ENCODE measurements around the gene LRRC4. TPM values are rescaled to one million over a fixed set of nuclear protein-coding genes. Genes with fewer than 3 reads are reported as not detected.

LRRC4 gene
- polyA plus RNA-seq, 1 of the 3 experiments (the other 2 are of a cell fraction), result 0.44 TPM

GRCh38 chr7:127983804-127984332 is 47.4 kb downstream of the LRRC4 start:
- Histone ChIP-seq H3K9me2 (no peaks in the 10 kb centered on the region), H3K79me2 (ENCODE audit: insufficient read depth) (no peaks in the 10 kb centered on the region; the same call in 1 of the 2 replicates), H3K9ac (no peak overlapping the region), H4K20me1 (ENCODE audit: insufficient read depth) (0 out of 2 replicates have a peak, but pooled peaks cover 3% of the 10 kb centered on the region), H3K27me3 (ENCODE audit: insufficient read depth) (no peaks in the 10 kb centered on the region), H3K4me2 (no peak overlapping the region), H3F3A (replicated peaks; ENCODE audit: insufficient read depth) (peaks cover 8% of the 10 kb centered on the region), H3K4me3 (ENCODE audit: low read depth in 2 of 2, low read length in 1 of 2) (no peak overlapping the region), H3K36me3 (replicated peaks in 1 of 2; ENCODE audit: control insufficient read depth in 1 of 2, insufficient read depth in 2 of 2, low read length in 1 of 2) (peaks cover 0 to 8% of the 10 kb centered on the region in 2 experiments), H2AFZ (ENCODE audit: low read depth) (no peak overlapping the region), H3K27ac (ENCODE audit: low read depth in 2 of 2, low read length in 1 of 2) (no peak overlapping the region), H3K9me3 (no peaks in the 10 kb centered on the region), H3K4me1 (ENCODE audit: control insufficient read depth in 1 of 2, insufficient read depth in 2 of 2, low read depth in 1 of 2, low read length in 1 of 2) (peaks cover 0 to 12% of the 10 kb centered on the region in 2 experiments; a peak in 1 of 4 replicates)
- ChIA-PET CTCF (interaction anchor here (0.9 to 1.5 kb wide), 3 partner anchors 10 to 12 kb away, joined by 3 to 4 read pairs (median 3); no protein-coding TSS in a partner anchor), POLR2A (no interaction called here)
- no peak for DNase-seq
- TF ChIP-seq EZH2phosphoT487 (IDR thresholded peaks at IDR 0.05; ENCODE audit: borderline replicate concordance, low read depth), result no peak
- TF ChIP-seq FOSL2 (IDR thresholded peaks at IDR 0.05; ENCODE audit: borderline replicate concordance, low read depth), result no peak
- TF ChIP-seq TAF1 (IDR thresholded peaks at IDR 0.05; ENCODE audit: borderline replicate concordance, low read depth, low read length), result no peak
- no peak for TF ChIP-seq MXI1 (IDR thresholded peaks at IDR 0.05; ENCODE audit: low read depth, low read length)
- TF ChIP-seq TEAD4 (IDR thresholded peaks at IDR 0.05; ENCODE audit: borderline replicate concordance, insufficient read depth), result no peak
- no peak for TF ChIP-seq CTCF (IDR thresholded peaks at IDR 0.05)
- TF ChIP-seq RFX5 (IDR thresholded peaks at IDR 0.05; ENCODE audit: low read length), result no peak
- WGBS (ENCODE audit: low lambda C conversion rate), result 91% methylated on average over 5 of the region's 5 CpGs

GRCh38 chr7:127981965-127982364 is 49.3 kb downstream of the LRRC4 start:
- no peaks in the 10 kb centered on the region for H4K20me1 ChIP-seq (ENCODE audit: insufficient read depth)

More at GRCh38 chr7:127981965-127982364, 49.3 kb downstream of the LRRC4 start:
- H3K4me1 ChIP-seq (ENCODE audit: control insufficient read depth in 1 of 2, insufficient read depth in 2 of 2, low read depth in 1 of 2, low read length in 1 of 2), result peaks cover 0 to 9% of the 10 kb centered on the region in 2 experiments; a peak in 1 of 4 replicates
- 97% methylated on average over 4 of the region's 4 CpGs for WGBS (ENCODE audit: low lambda C conversion rate)
- H3K9me3 ChIP-seq, result no peaks in the 10 kb centered on the region
- peaks cover 8% of the 10 kb centered on the region for H3F3A ChIP-seq (replicated peaks; ENCODE audit: insufficient read depth)
- POLR2A ChIA-PET, result no interaction called here
- CTCF ChIA-PET, result interaction anchor here (1.2 to 3.0 kb wide), 5 partner anchors 23 to 274 kb away, joined by 3 to 10 read pairs (median 4); no protein-coding TSS in a partner anchor
- H3K4me3 ChIP-seq (ENCODE audit: low read depth in 2 of 2, low read length in 1 of 2), result no peak overlapping the region
- no peaks in the 10 kb centered on the region for H3K9me2 ChIP-seq
- no peaks in the 10 kb centered on the region for H3K27me3 ChIP-seq (ENCODE audit: insufficient read depth)
- no peaks in the 10 kb centered on the region; the same call in 1 of the 2 replicates for H3K79me2 ChIP-seq (ENCODE audit: insufficient read depth)
- no peak for DNase-seq
- TF ChIP-seq MEF2A (IDR thresholded peaks at IDR 0.05; ENCODE audit: borderline replicate concordance, low read depth), result no peak
- no peak for TF ChIP-seq PBX3 (IDR thresholded peaks at IDR 0.05)
- no peak for TF ChIP-seq NFIC (IDR thresholded peaks at IDR 0.05; ENCODE audit: borderline replicate concordance)
- TF ChIP-seq RAD21 (IDR thresholded peaks at IDR 0.05; ENCODE audit: low read length), result no peak
- no peak for TF ChIP-seq JUND (IDR thresholded peaks at IDR 0.05)
- TF ChIP-seq FOXJ3 (CRISPR knock-in tag; IDR thresholded peaks at IDR 0.05), result no peak
- TF ChIP-seq REST (IDR thresholded peaks at IDR 0.05; ENCODE audit: low read depth, low read length), result no peak
- no peak for TF ChIP-seq ZBTB33 (IDR thresholded peaks at IDR 0.05; ENCODE audit: borderline replicate concordance, low read depth)
- no peak for TF ChIP-seq TCF12 (IDR thresholded peaks at IDR 0.05)
- TF ChIP-seq SIN3A (IDR thresholded peaks at IDR 0.05; ENCODE audit: borderline replicate concordance, low read depth, low read length), result no peak
- TF ChIP-seq USF1 (IDR thresholded peaks at IDR 0.05; ENCODE audit: borderline replicate concordance, low read depth), result no peak
- no peak for TF ChIP-seq MXI1 (IDR thresholded peaks at IDR 0.05; ENCODE audit: low read depth, low read length)
- no peak overlapping the region for H3K9ac ChIP-seq
- H2AFZ ChIP-seq (ENCODE audit: low read depth), result no peak overlapping the region
- H3K27ac ChIP-seq (ENCODE audit: low read depth in 2 of 2, low read length in 1 of 2), result no peak overlapping the region
- no peak overlapping the region for H3K4me2 ChIP-seq
- peaks cover 5 to 25% of the 10 kb centered on the region in 2 experiments for H3K36me3 ChIP-seq (replicated peaks in 1 of 2; ENCODE audit: control insufficient read depth in 1 of 2, insufficient read depth in 2 of 2, low read length in 1 of 2)
